GM19455 (cell line): Measurements from ENCODE around the gene DOCK4.

Experiments used
- ATAC-seq: cut with Tn5 transposase; IDR thresholded peaks from one replicate; pipeline ENCODE4 v1.9.1; 2021; ENCODE audit not compliant: unreplicated experiment

DOCK4 gene

GRCh38 chr7:112162142-112162766 lies 43.9 kb downstream of the DOCK4 start:
- ATAC-seq = no peak

GRCh38 chr7:112161253-112162141 lies 44.7 kb downstream of the DOCK4 start:
- no peak for ATAC-seq

GRCh38 chr7:112160771-112161150 lies 45.4 kb downstream of the DOCK4 start:
- no peak for ATAC-seq

- ATAC-seq = no peak
Observed at GRCh38 chr7:112160130-112160770, 45.9 kb downstream of the DOCK4 start.

GRCh38 chr7:112159351-112159750 lies 46.8 kb downstream of the DOCK4 start:
- ATAC-seq = no peak

GRCh38 chr7:112157072-112157471 lies 49.1 kb downstream of the DOCK4 start:
- ATAC-seq = no peak

GRCh38 chr7:112156412-112156811 lies 49.8 kb downstream of the DOCK4 start:
- ATAC-seq = no peak

- no peak for ATAC-seq
Observed at GRCh38 chr7:112154690-112155089, 51.5 kb downstream of the DOCK4 start.

GRCh38 chr7:112152186-112152585 lies 54.0 kb downstream of the DOCK4 start:
- ATAC-seq = no peak

- ATAC-seq = no peak
Observed at GRCh38 chr7:112150823-112151641, 55.2 kb downstream of the DOCK4 start.

GRCh38 chr7:112149734-112150133 lies 56.5 kb downstream of the DOCK4 start:
- no peak for ATAC-seq

GRCh38 chr7:112147793-112148361 lies 58.3 kb downstream of the DOCK4 start:
- no peak for ATAC-seq

GRCh38 chr7:112145206-112145605 lies 61.0 kb downstream of the DOCK4 start:
- no peak for ATAC-seq

GRCh38 chr7:112144284-112145059 lies 61.7 kb downstream of the DOCK4 start:
- no peak for ATAC-seq

GRCh38 chr7:112143582-112143981 lies 62.6 kb downstream of the DOCK4 start:
- ATAC-seq = no peak

- ATAC-seq = no peak
Observed at GRCh38 chr7:112143136-112143535, 63.1 kb downstream of the DOCK4 start.

- ATAC-seq = no peak
Observed at GRCh38 chr7:112140600-112140999, 65.6 kb downstream of the DOCK4 start.

- ATAC-seq = no peak
Observed at GRCh38 chr7:112138938-112139337, 67.3 kb downstream of the DOCK4 start.

- no peak for ATAC-seq
Observed at GRCh38 chr7:112138325-112138852, 67.8 kb downstream of the DOCK4 start.
